HepG2 (cell line): Measurements from ENCODE around the gene GIPC1. TPM values are rescaled to one million over a fixed set of nuclear protein-coding genes. Genes with fewer than 3 reads are reported as not detected.

ENCODE experiments used
- ATF5 ChIP-seq: sonication (generic); formaldehyde crosslinking; IDR thresholded peaks from 2 replicates; pipeline ENCODE4 v1.4.0; 2020; ENCODE audit warnings: mild to moderate bottlenecking, low read depth, missing genetic modification reagents
- ATF6 ChIP-seq: sonication (generic); formaldehyde crosslinking; conservative IDR thresholded peaks from 2 replicates; pipeline ENCODE4 v1.4.0; 2020; ENCODE audit warnings: missing genetic modification reagents
- CENPX ChIP-seq: sonication (generic); formaldehyde crosslinking; IDR thresholded peaks from 2 replicates; pipeline ENCODE4 v1.9.0; 2021; ENCODE audit warnings: mild to moderate bottlenecking, missing genetic modification reagents, moderate library complexity
- CHD4 ChIP-seq: fragments of 200-600 bp; sonication (generic); IDR thresholded peaks from 2 replicates; pipeline ENCODE4 v1.7.0; 2017; ENCODE audit warnings: mild to moderate bottlenecking, low read length, borderline replicate concordance
- EEA1 ChIP-seq: sonication (generic); formaldehyde crosslinking; IDR thresholded peaks from 2 replicates; pipeline ENCODE4 v1.5.1; 2020; ENCODE audit warnings: mild to moderate bottlenecking, missing genetic modification reagents, borderline replicate concordance
- FOXC1 ChIP-seq: sonication (generic); formaldehyde crosslinking; IDR thresholded peaks from 2 replicates; pipeline ENCODE4 v1.8.0; 2022; ENCODE audit warnings: mild to moderate bottlenecking, missing genetic modification reagents, borderline replicate concordance
- HNF4A ChIP-seq: sonication (generic); formaldehyde crosslinking; IDR thresholded peaks from 2 replicates; pipeline ENCODE4 v1.4.0; 2020; ENCODE audit warnings: missing genetic modification reagents
- IKZF5 ChIP-seq: IDR thresholded peaks from 2 replicates; pipeline ENCODE4 v1.6.1; 2018; ENCODE audit warnings: missing genetic modification reagents, mild to moderate bottlenecking, missing compliant biosample characterization
- KAT8 ChIP-seq: IDR thresholded peaks from 2 replicates; pipeline ENCODE4 v1.6.1; 2016; ENCODE audit warnings: missing genetic modification reagents, missing compliant biosample characterization
- KMT2B ChIP-seq: IDR thresholded peaks from 2 replicates; pipeline ENCODE4 v1.6.1; 2016; ENCODE audit warnings: missing genetic modification reagents, missing compliant biosample characterization
- PHF20 ChIP-seq: sonication (generic); formaldehyde crosslinking; IDR thresholded peaks from 2 replicates; pipeline ENCODE4 v1.5.0; 2020; ENCODE audit warnings: mild to moderate bottlenecking, missing genetic modification reagents
- ZNF20 ChIP-seq: sonication (generic); formaldehyde crosslinking; IDR thresholded peaks from 2 replicates; pipeline ENCODE4 v1.4.0; 2020; ENCODE audit warnings: mild to moderate bottlenecking, moderate library complexity, missing genetic modification reagents
- ZNF350 ChIP-seq: sonication (generic); formaldehyde crosslinking; IDR thresholded peaks from 2 replicates; pipeline ENCODE4 v1.4.0; 2020; ENCODE audit warnings: mild to moderate bottlenecking, low read depth, missing genetic modification reagents, borderline replicate concordance
- ZNF616 ChIP-seq: sonication (generic); formaldehyde crosslinking; IDR thresholded peaks from 2 replicates; pipeline ENCODE4 v1.5.0; 2020; ENCODE audit warnings: low read depth, mild to moderate bottlenecking, missing genetic modification reagents
- ZNF674 ChIP-seq: sonication (generic); formaldehyde crosslinking; IDR thresholded peaks from 2 replicates; pipeline ENCODE4 v1.5.0; 2020; ENCODE audit warnings: low read depth, mild to moderate bottlenecking, missing genetic modification reagents
- polyA plus RNA-seq, 8 experiments: library from polyadenylated mRNA; depleted of rRNA in 3 of 8; stranded (reverse) in 7 of 8; unstranded in 1 of 8; fragments of >200 nt; fragmentation: Illumina TruSeq in 4 of 8; extraction: Trizol in 4 of 8; gene quantifications; 2 replicates each; pipeline versions ENCODE4 v1.2.1 to v1.2.3, GENCODE V29; 2011 to 2016; ENCODE audit warnings: low read depth in 4 of 8, missing spikeins in 1 of 8, mixed read lengths in 1 of 8; ENCODE audit not compliant: insufficient read depth in 1 of 8
- total RNA-seq, 5 experiments: library from RNA; depleted of rRNA; stranded (reverse); fragments of >200 nt; fragmentation: Illumina TruSeq; extraction: Trizol; gene quantifications; 2 replicates each; pipeline ENCODE4 v1.2.3, GENCODE V29; 2016; ENCODE audit warnings: low read depth in 1 of 5
- TF ChIP-seq, protein P1 (sequence below): sonication (generic); formaldehyde crosslinking; IDR thresholded peaks from 2 replicates; pipeline ENCODE4 v1.4.0; 2020; ENCODE audit warnings: missing genetic modification reagents
- TF ChIP-seq, protein P2 (sequence below): sonication (generic); formaldehyde crosslinking; IDR thresholded peaks from 2 replicates; pipeline ENCODE4 v1.4.0; 2020; ENCODE audit warnings: missing genetic modification reagents, low read depth, mild to moderate bottlenecking, borderline replicate concordance
- TF ChIP-seq, protein P3 (sequence below): sonication (generic); formaldehyde crosslinking; IDR thresholded peaks from 2 replicates; pipeline ENCODE4 v1.4.0; 2020; ENCODE audit warnings: missing genetic modification reagents, mild to moderate bottlenecking, borderline replicate concordance

GIPC1 gene
- total and polyA plus RNA-seq, 2 of the 13 experiments (the other 11 are each of a cell fraction or from before 2014, with no cell fraction given) = 27.1 to 48.1 TPM

DNA sequence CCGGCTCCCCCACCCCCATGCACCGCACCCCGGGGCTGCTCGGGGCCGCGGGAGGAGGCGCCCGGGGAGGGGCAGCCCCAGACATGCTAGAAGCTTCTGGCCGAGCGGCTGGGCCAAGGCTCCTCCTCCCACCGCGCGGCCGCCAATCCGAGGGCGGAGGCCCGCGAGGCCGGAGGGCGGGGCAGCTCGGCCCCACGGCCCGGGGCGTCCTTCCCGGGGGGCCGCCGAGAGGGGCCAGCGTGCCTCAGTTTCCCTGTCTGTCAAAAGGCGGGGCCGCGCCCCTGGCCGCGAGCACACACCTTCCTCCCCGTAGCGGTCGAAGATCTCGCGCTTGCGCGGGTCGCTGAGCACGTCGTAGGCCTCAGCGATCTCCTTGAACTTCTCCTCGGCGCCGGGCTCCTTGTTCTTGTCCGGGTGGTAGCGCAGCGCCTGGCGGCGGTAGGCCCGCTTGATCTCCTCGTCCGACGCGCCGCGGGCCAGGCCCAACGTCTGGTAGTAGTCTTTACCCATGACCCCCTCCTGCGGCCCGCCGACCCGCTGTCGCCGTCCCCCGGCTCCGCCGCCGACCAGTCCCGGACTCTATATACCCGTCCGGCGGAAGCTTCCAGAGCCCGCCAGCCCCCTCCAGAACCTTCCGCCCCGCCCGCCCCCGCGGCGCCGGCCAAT is 22.0 kb upstream of the GIPC1 start, which contains the start of gene DNAJB1 (continued):
- TF ChIP-seq ATF5 (CRISPR knock-in tag) (0 out of 2 replicates have a peak, but pooled peaks have one; percentile 62), HNF4A (CRISPR knock-in tag) (peak; percentile 24; the same call in 1 of the 2 replicates), PHF20 (CRISPR knock-in tag) (peak; percentile 55; the same call in 1 of the 2 replicates), KMT2B (CRISPR knock-in tag) (peak; percentile 64), CENPX (no peak), IKZF5 (CRISPR knock-in tag) (peak; percentile 64; the same call in 1 of the 2 replicates), EEA1 (no peak), KAT8 (CRISPR knock-in tag) (peak; percentile 66; the same call in 1 of the 2 replicates), ZNF350 (no peak), ZNF20 (CRISPR knock-in tag) (no peak), FOXC1 (CRISPR knock-in tag) (no peak), ATF6 (CRISPR knock-in tag) (no peak), ZNF616 (CRISPR knock-in tag) (peak; percentile 22; the same call in 1 of the 2 replicates), CHD4 (no peak), ZNF674 (CRISPR knock-in tag) (peak; percentile 76; the same call in 1 of the 2 replicates)
- TF ChIP-seq, protein P1, sequence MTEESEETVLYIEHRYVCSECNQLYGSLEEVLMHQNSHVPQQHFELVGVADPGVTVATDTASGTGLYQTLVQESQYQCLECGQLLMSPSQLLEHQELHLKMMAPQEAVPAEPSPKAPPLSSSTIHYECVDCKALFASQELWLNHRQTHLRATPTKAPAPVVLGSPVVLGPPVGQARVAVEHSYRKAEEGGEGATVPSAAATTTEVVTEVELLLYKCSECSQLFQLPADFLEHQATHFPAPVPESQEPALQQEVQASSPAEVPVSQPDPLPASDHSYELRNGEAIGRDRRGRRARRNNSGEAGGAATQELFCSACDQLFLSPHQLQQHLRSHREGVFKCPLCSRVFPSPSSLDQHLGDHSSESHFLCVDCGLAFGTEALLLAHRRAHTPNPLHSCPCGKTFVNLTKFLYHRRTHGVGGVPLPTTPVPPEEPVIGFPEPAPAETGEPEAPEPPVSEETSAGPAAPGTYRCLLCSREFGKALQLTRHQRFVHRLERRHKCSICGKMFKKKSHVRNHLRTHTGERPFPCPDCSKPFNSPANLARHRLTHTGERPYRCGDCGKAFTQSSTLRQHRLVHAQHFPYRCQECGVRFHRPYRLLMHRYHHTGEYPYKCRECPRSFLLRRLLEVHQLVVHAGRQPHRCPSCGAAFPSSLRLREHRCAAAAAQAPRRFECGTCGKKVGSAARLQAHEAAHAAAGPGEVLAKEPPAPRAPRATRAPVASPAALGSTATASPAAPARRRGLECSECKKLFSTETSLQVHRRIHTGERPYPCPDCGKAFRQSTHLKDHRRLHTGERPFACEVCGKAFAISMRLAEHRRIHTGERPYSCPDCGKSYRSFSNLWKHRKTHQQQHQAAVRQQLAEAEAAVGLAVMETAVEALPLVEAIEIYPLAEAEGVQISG = peak; percentile 59
- TF ChIP-seq, protein P2, sequence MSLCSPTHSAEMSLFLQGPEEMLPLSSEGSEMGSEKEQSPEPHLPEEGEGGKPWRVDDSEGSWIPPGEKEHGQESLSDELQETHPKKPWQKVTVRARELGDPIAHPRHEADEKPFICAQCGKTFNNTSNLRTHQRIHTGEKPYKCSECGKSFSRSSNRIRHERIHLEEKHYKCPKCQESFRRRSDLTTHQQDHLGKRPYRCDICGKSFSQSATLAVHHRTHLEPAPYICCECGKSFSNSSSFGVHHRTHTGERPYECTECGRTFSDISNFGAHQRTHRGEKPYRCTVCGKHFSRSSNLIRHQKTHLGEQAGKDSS = 0 out of 2 replicates have a peak, but pooled peaks have one; percentile 44
- TF ChIP-seq, protein P3, sequence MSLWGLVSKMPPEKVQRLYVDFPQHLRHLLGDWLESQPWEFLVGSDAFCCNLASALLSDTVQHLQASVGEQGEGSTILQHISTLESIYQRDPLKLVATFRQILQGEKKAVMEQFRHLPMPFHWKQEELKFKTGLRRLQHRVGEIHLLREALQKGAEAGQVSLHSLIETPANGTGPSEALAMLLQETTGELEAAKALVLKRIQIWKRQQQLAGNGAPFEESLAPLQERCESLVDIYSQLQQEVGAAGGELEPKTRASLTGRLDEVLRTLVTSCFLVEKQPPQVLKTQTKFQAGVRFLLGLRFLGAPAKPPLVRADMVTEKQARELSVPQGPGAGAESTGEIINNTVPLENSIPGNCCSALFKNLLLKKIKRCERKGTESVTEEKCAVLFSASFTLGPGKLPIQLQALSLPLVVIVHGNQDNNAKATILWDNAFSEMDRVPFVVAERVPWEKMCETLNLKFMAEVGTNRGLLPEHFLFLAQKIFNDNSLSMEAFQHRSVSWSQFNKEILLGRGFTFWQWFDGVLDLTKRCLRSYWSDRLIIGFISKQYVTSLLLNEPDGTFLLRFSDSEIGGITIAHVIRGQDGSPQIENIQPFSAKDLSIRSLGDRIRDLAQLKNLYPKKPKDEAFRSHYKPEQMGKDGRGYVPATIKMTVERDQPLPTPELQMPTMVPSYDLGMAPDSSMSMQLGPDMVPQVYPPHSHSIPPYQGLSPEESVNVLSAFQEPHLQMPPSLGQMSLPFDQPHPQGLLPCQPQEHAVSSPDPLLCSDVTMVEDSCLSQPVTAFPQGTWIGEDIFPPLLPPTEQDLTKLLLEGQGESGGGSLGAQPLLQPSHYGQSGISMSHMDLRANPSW (CRISPR knock-in tag) = no peak
